K562 (cell line): ENCODE measurements around the gene PDZD2. TPM values are rescaled to one million over a fixed set of nuclear protein-coding genes. Genes with fewer than 3 reads are reported as not detected.

Source experiments
- ATAC-seq: fragments of 200-7000 bp; cut with Tn5 transposase; 3 replicates; pipeline ENCODE4 v1.9.1; 2020; ENCODE audit warnings: moderate library complexity
- BruUV-seq: library from RNA; stranded (reverse); fragments of 400-500 nt; replicated peaks from 2 replicates; lab custom pipeline; 2021; lab: Mats Ljungman, UMichigan
- CTCF ChIA-PET: fragments of 300-600 bp; formaldehyde crosslinking; extraction: SDS; loops from one replicate; lab custom pipeline; 2021; ENCODE audit warnings: low intra/inter-chr PET ratio; lab: Yijun Ruan, JAX
- POLR2A ChIA-PET: fragments of 300-600, 350-650 bp; sonication (Branson Sonifier 250); formaldehyde crosslinking; extraction: SDS; loops from one replicate; lab custom pipeline; 2021; ENCODE audit warnings: antibody characterized with exemption, inconsistent platforms; lab: Yijun Ruan, JAX
- DNase-seq, 4 experiments: peaks; one replicate each; pipeline versions ENCODE4 v3.0.0 to v3.0.0-alpha.2; 2011 to 2018; ENCODE audit warnings: low spot score in 3 of 4, mixed read lengths in 3 of 4; ENCODE audit errors: extremely low read depth in 1 of 4
- FAIRE-seq: peaks from 2 replicates; lab custom pipeline; 2011; peaks lifted over from hg19 to GRCh38; lab: Jason Lieb, UNC
- H2AFZ ChIP-seq: 2 replicates; pipeline ENCODE4 v1.6.0; 2011; ENCODE audit warnings: low read depth, low read length, control low read depth, inconsistent platforms
- H3K27ac ChIP-seq: fragments of 200-600 bp; 3 replicates; pipeline ENCODE4 v1.8.0; 2011; ENCODE audit warnings: low read depth, mild to moderate bottlenecking, control low read depth, inconsistent platforms, low read length, moderate library complexity, mixed read lengths; ENCODE audit errors: extremely low read depth
- H3K27me3 ChIP-seq, 2 experiments: fragments of 300-600 bp in 1 of 2; 2 replicates in 1 of 2; 3 replicates in 1 of 2; pipeline versions ENCODE4 v1.6.0 to v1.8.0; 2011; ENCODE audit warnings: inconsistent platforms in 2 of 2, low read length in 2 of 2, mild to moderate bottlenecking in 1 of 2, mixed read lengths in 1 of 2, moderate library complexity in 1 of 2; ENCODE audit not compliant: control insufficient read depth in 2 of 2, insufficient read depth in 2 of 2
- H3K36me3 ChIP-seq: fragments of 300-600 bp; 3 replicates; pipeline ENCODE4 v1.8.0; 2011; ENCODE audit warnings: mild to moderate bottlenecking, low read length, inconsistent platforms; ENCODE audit not compliant: control insufficient read depth, insufficient read depth
- H3K4me1 ChIP-seq, 2 experiments: fragments of 200-600 bp in 1 of 2; replicated peaks in 1 of 2; 2 replicates in 1 of 2; 3 replicates in 1 of 2; pipeline versions ENCODE4 v1.5.1 to v1.8.0; 2011; ENCODE audit warnings: inconsistent platforms in 2 of 2, low read length in 2 of 2, mild to moderate bottlenecking in 1 of 2, mixed read lengths in 1 of 2, moderate library complexity in 1 of 2; ENCODE audit not compliant: control insufficient read depth in 2 of 2, insufficient read depth in 2 of 2
- H3K4me2 ChIP-seq: 2 replicates; pipeline ENCODE4 v1.6.1; 2011; ENCODE audit warnings: low read length, control low read depth, inconsistent platforms, mixed read lengths; ENCODE audit not compliant: insufficient read depth
- H3K4me3 ChIP-seq: fragments of 200-600 bp; sonication (generic), shearing (Covaris generic); 2 replicates; pipeline ENCODE4 v1.5.1; 2016; ENCODE audit warnings: control low read depth, inconsistent platforms
- H3K79me2 ChIP-seq: fragments of 200-600 bp; 3 replicates; pipeline ENCODE4 v1.8.0; 2011; ENCODE audit warnings: low read length, inconsistent platforms; ENCODE audit not compliant: control insufficient read depth, insufficient read depth
- H3K9ac ChIP-seq, 2 experiments: 2 replicates each; pipeline versions ENCODE4 v1.6.0 to v1.6.1; 2011; ENCODE audit warnings: low read depth in 2 of 2, low read length in 2 of 2, control low read depth in 1 of 2, inconsistent platforms in 1 of 2, mild to moderate bottlenecking in 1 of 2, mixed read lengths in 1 of 2; ENCODE audit not compliant: insufficient read depth in 1 of 2
- H3K9me1 ChIP-seq: one replicate; pipeline ENCODE4 v1.6.0; 2011; ENCODE audit warnings: inconsistent platforms, mild to moderate bottlenecking, low read length, moderate library complexity; ENCODE audit not compliant: control insufficient read depth, insufficient read depth
- H3K9me3 ChIP-seq: replicated peaks from 2 replicates; pipeline ENCODE4 v1.5.1; 2011; ENCODE audit warnings: low read depth, low read length, inconsistent platforms; ENCODE audit not compliant: control insufficient read depth, insufficient read depth
- H4K20me1 ChIP-seq: replicated peaks from 2 replicates; pipeline ENCODE4 v1.6.1; 2011; ENCODE audit warnings: low read length, inconsistent platforms, mixed read lengths; ENCODE audit not compliant: control insufficient read depth, insufficient read depth
- CXXC5 ChIP-seq: fragments of 250-450 bp; sonication (Bioruptor Pico); IDR thresholded peaks from 2 replicates; pipeline ENCODE4 v1.8.0; 2022; ENCODE audit warnings: inconsistent platforms, mild to moderate bottlenecking, moderate library complexity
- ERF ChIP-seq: fragments of 450-650 bp; formaldehyde crosslinking; IDR thresholded peaks from 2 replicates; pipeline ENCODE4 v1.4.0; 2020; ENCODE audit warnings: mild to moderate bottlenecking, mixed read lengths
- KLF13 ChIP-seq: fragments of 450-650 bp; IDR thresholded peaks from 2 replicates; pipeline ENCODE4 v1.6.1; 2016; ENCODE audit warnings: missing genetic modification characterization, low read depth, mild to moderate bottlenecking, missing compliant biosample characterization, moderate library complexity, borderline replicate concordance
- MECOM ChIP-seq: fragments of 250-450 bp; sonication (Bioruptor Pico); IDR thresholded peaks from 2 replicates; pipeline ENCODE4 v1.8.0; 2022; ENCODE audit warnings: inconsistent platforms
- MTA2 ChIP-seq: fragments of 450-650 bp; IDR thresholded peaks from 2 replicates; pipeline ENCODE4 v1.6.1; 2016; ENCODE audit warnings: low read depth
- MYNN ChIP-seq, 2 experiments: sonication (generic); formaldehyde crosslinking in 1 of 2; IDR thresholded peaks; 2 replicates each; pipeline versions ENCODE4 v1.5.0 to v1.6.1; 2016 to 2020; ENCODE audit warnings: antibody characterized with exemption in 1 of 2, missing genetic modification reagents in 1 of 2
- TFAM ChIP-seq: fragments of 250-450 bp; sonication (Bioruptor Pico); conservative IDR thresholded peaks from 2 replicates; pipeline ENCODE4 v1.5.0; 2021; ENCODE audit warnings: mild to moderate bottlenecking, moderate library complexity
- ZNF398 ChIP-seq: fragments of 250-450 bp; sonication (Bioruptor Pico); IDR thresholded peaks from 2 replicates; pipeline ENCODE4 v1.8.0; 2021; ENCODE audit warnings: moderate library complexity, mild to moderate bottlenecking, inconsistent platforms
- ZNF407 ChIP-seq: fragments of 450-650 bp; IDR thresholded peaks from 2 replicates; pipeline ENCODE4 v1.6.1; 2016; ENCODE audit warnings: low read depth
- ZNF668 ChIP-seq: fragments of 250-450 bp; sonication (Bioruptor Pico); IDR thresholded peaks from 2 replicates; pipeline ENCODE4 v1.8.0; 2022; ENCODE audit warnings: mild to moderate bottlenecking, inconsistent platforms
- WGBS: fragments of 100-300 bp; shearing (Covaris generic); methylation state at CpG from one replicate; pipeline ENCODE4 v1.1.6; 2016; ENCODE audit warnings: low coverage, mixed read lengths; ENCODE audit not compliant: insufficient coverage; ENCODE audit errors: missing lambda C conversion rate; 5-methylcytosine and 5-hydroxymethylcytosine counted together
- in situ Hi-C: fragments of 300-500 bp; cut with MboI; formaldehyde crosslinking; loops from 4 replicates; pipeline ENCODE4 v1.15.0; 2018; ENCODE audit warnings: inconsistent platforms, mixed read lengths
- intact Hi-C: fragments of 100-400 bp; cut with micrococcal nuclease; formaldehyde crosslinking; loops from 2 replicates; pipeline ENCODE4 v1.14.2; 2022
- polyA plus RNA-seq, 8 experiments: library from polyadenylated mRNA; depleted of rRNA in 4 of 8; stranded (reverse) in 5 of 8; unstranded in 3 of 8; fragments of >200 nt; fragmentation: Nextera tagmentation in 2 of 8; fragmentation: Illumina TruSeq in 1 of 8; extraction: Ambion mirVana in 2 of 8; extraction: Trizol in 1 of 8; gene quantifications; 2 replicates each; pipeline versions ENCODE4 v1.2.1 to v1.2.3, GENCODE V29; 2011 to 2014; ENCODE audit warnings: inconsistent platforms in 1 of 8, missing spikeins in 1 of 8
- total RNA-seq, 7 experiments: library from RNA; depleted of rRNA in 6 of 7; stranded (reverse); fragments of >200 nt in 6 of 7; fragmentation: Illumina TruSeq in 2 of 7; extraction: Trizol in 2 of 7; gene quantifications; 2 replicates each; pipeline versions ENCODE4 v1.2.1 to v1.2.3, GENCODE V29; 2011 to 2021; ENCODE audit warnings: low replicate concordance in 1 of 7

Gene PDZD2
- total and polyA plus RNA-seq, 9 of the 15 experiments (the other 6 are each of a cell fraction or from before 2014, with no cell fraction given): 0.02 to 0.08 (median 0.04) TPM; not detected in 6

- no peak for TF ChIP-seq MYNN (IDR thresholded peaks at IDR 0.05)
- no peak for TF ChIP-seq MYNN (CRISPR knock-in tag; IDR thresholded peaks at IDR 0.05)
Measured at GRCh38 chr5:31860278-31860677, 221.3 kb downstream of the PDZD2 start (continued).

- ATAC-seq (no peak), FAIRE-seq (no peak), DNase-seq (no peak)
- Histone ChIP-seq H3K4me3 (no peak overlapping the region), H3K27ac (no peak overlapping the region), H3K4me2 (no peak overlapping the region), H3K27me3 (peaks cover 6 to 13% of the 10 kb centered on the region in 2 experiments; a peak in 3 of 5 replicates), H3K9ac (no peak overlapping the region), H3K36me3 (no peaks in the 10 kb centered on the region), H3K9me3 (no peaks in the 10 kb centered on the region), H3K9me1 (no peaks in the 10 kb centered on the region), H3K4me1 (no peaks in the 10 kb centered on the region), H4K20me1 (no peaks in the 10 kb centered on the region), H3K79me2 (no peaks in the 10 kb centered on the region), H2AFZ (no peak overlapping the region)
- intact Hi-C loops: no loop called here
- under 1% methylated on average over 9 of the region's 9 CpGs for WGBS
- ChIA-PET POLR2A (interaction anchor here (1.2 kb wide), 1 partner anchor 23 kb away, joined by 3 read pairs; no protein-coding TSS in a partner anchor), CTCF (no interaction called here)
- no TSS peak for BruUV-seq
- in situ Hi-C loops: no loop called here
- no peak for TF ChIP-seq MECOM (CRISPR knock-in tag)
- TF ChIP-seq MTA2: no peak
- TF ChIP-seq ZNF398 (CRISPR knock-in tag): no peak
- no peak for TF ChIP-seq ZNF407
- TF ChIP-seq KLF13 (tag): no peak
- no peak for TF ChIP-seq CXXC5 (CRISPR knock-in tag)
- no peak for TF ChIP-seq ERF (CRISPR knock-in tag)
- TF ChIP-seq ZNF668 (CRISPR knock-in tag): no peak
- TF ChIP-seq TFAM: no peak
Measured at GRCh38 chr5:31860726-31861433, 221.9 kb downstream of the PDZD2 start.
